ENCODE results near the gene SPANXN4. TPM values are rescaled to one million over a fixed set of nuclear protein-coding genes. Genes with fewer than 3 reads are reported as not detected.

The SPANXN4 gene, protein sequence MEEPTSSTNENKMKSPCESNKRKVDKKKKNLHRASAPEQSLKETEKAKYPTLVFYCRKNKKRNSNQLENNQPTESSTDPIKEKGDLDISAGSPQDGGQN
- total RNA-seq = not detected in 2 replicates

DNA sequence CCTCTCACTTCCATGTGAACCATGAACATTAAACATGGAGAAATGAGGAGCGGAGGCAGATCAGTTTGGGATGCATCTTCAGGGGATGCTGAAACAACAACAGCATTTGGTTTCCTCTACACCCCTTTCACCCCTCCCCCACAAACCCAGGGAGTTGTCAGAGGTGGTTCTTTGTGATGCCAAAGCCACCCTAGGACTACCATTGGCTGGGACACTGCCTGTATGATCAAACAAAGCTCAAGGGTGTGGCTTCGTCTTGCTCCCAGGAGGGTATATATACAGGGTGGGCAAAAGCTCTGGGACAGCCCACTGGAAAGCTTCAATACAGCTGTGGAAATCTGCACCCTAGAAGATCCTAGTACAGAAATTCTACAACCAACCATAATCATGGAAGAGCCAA lies at the start of gene SPANXN4:
Gene SPANXN4, plus strand, starts transcription at position 301 of the 400 bp plus-strand sequence. Its CDS starts 87 bp downstream, at position 388.
- Mint-ChIP-seq H3K4me3 (no peak within 1 kb of the TSS), H3K4me1 (no peaks in the 10 kb centered on the region), H3K9me3 (peaks cover 3% of the 10 kb centered on the region), H3K36me3 (ENCODE audit: low read depth) (no peaks in the 10 kb centered on the region), H3K27ac (no peak within 1 kb of the TSS), H3K27me3 (no peaks in the 10 kb centered on the region)
- intact Hi-C loops (cut with micrococcal nuclease) = no loop called here
- DNase-seq = no peak

DNA sequence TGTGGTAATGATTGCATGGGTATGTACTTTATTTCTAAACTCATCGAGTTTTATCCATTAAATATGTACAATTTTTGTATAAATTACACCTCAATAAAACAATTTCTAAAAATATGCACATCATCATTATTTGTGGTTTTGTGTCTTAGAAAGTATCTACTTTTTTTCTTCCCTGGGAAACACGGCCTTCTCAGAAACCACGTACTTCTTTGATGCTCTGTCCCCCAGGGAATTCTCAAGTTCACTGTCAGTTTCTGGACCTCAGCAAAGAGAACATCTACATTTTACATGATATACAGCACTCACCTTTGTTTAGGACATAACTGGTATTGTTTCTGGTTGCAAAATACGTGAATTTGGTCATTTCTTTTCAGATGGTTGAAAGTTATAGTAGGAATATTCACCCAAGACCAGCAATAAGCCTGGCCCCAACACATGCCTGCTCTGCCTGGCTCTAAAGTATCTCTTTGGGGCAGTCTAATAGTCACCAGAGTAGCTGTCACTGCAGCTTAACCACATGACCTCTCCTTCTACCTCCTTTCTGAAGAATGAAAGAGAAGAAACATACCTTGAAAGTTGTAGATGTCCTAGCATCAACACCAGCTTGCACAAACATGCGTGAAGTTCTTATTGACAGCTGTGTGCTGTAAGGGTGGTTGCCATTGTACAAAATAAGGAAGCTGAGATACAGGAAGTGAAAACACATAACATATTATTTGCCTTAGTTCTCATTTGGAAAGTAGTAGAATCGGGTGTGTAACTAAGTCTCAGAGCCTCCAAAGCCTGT lies 48.4 kb upstream of the SPANXN4 start:
- Mint-ChIP-seq H3K27me3 (no peaks in the 10 kb centered on the region), H3K27ac (no peak overlapping the region), H3K4me1 (no peaks in the 10 kb centered on the region), H3K9me3 (peaks cover 5% of the 10 kb centered on the region), H3K36me3 (ENCODE audit: low read depth) (no peaks in the 10 kb centered on the region), H3K4me3 (no peak overlapping the region)
- no peak for DNase-seq
- intact Hi-C loops (cut with micrococcal nuclease) = no loop called here

DNA sequence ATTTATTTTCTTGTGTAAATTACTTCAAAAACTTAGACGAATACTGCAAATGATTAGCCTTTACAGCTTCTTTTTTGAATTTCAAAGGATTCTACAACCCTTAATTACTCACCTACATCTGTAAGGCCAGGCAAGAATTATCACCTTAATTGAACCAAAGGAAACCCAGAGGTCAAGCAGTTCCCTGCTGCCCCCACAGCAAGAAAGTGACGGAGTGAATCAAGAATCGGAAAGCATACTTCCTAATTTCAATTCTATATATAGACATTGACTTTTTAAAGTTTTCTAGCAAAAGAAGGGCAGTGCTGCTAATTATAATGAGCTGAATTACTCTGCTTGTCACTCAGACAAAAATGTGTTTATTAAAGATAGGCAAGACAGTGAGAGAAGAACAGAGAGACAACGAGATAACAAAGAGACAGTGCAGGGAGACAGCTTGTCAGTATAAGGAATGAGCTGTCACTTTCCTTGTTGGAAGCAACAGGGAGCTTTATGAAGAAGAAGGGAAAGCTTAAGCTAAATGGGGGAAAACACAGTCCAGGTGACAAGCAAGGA lies 47.5 kb upstream of the SPANXN4 start:
- H3K4me3 Mint-ChIP-seq = no peak overlapping the region
- H3K4me1 Mint-ChIP-seq = no peaks in the 10 kb centered on the region
- peaks cover 5% of the 10 kb centered on the region for H3K9me3 Mint-ChIP-seq
- H3K36me3 Mint-ChIP-seq (ENCODE audit: low read depth) = no peaks in the 10 kb centered on the region
- intact Hi-C loops (cut with micrococcal nuclease) = no loop called here
- no peaks in the 10 kb centered on the region for H3K27me3 Mint-ChIP-seq
- no peak for DNase-seq
- H3K27ac Mint-ChIP-seq = no peak overlapping the region

DNA sequence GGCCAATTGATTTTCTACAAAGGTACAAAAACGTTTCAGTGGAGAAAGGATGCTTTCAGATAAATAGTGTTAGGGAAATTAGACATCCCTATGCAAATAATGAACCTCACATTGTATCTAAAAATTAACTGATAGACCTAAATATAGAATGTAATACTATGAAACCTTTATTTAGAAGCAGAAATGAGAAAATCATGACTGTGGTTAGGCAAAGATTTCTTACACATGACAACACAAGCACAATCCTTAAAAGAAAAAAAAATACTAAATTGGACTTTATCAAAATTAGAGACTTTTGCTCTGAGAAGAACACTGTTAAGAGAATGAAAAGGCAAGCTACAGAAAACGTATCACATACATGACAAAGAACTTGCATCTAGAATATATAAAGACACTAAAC lies 43.0 kb upstream of the SPANXN4 start:
- no peak overlapping the region for H3K4me3 Mint-ChIP-seq
- intact Hi-C loops (cut with micrococcal nuclease) = no loop called here
- DNase-seq = no peak
- no peaks in the 10 kb centered on the region for H3K36me3 Mint-ChIP-seq (ENCODE audit: low read depth)
- no peak overlapping the region for H3K27ac Mint-ChIP-seq
- H3K27me3 Mint-ChIP-seq = no peaks in the 10 kb centered on the region
- no peaks in the 10 kb centered on the region for H3K9me3 Mint-ChIP-seq
- H3K4me1 Mint-ChIP-seq = no peaks in the 10 kb centered on the region

DNA sequence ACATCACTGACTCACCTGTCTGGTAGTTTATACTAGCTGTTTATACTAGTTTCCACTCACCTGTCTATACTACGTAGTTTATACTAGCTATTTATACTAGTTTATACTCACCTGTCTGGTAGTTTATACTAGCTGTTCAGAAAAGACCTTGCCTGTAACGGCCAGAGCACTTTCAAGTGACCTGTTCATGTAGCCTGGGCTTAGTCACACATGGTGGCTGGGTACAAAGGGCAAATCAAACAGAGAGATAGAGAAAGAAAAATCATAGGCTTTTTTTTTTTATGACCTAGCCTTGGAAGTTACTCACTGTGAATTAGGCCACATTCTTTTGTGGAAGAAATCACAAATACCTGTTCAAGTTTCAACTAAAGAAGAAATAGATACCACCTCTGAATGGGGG lies 30.7 kb upstream of the SPANXN4 start:
- H3K4me3 Mint-ChIP-seq = no peak overlapping the region
- intact Hi-C loops (cut with micrococcal nuclease) = no loop called here
- H3K27ac Mint-ChIP-seq = no peak overlapping the region
- no peaks in the 10 kb centered on the region for H3K4me1 Mint-ChIP-seq
- DNase-seq = no peak
- no peaks in the 10 kb centered on the region for H3K9me3 Mint-ChIP-seq
- H3K36me3 Mint-ChIP-seq (ENCODE audit: low read depth) = no peaks in the 10 kb centered on the region
- no peaks in the 10 kb centered on the region for H3K27me3 Mint-ChIP-seq

DNA sequence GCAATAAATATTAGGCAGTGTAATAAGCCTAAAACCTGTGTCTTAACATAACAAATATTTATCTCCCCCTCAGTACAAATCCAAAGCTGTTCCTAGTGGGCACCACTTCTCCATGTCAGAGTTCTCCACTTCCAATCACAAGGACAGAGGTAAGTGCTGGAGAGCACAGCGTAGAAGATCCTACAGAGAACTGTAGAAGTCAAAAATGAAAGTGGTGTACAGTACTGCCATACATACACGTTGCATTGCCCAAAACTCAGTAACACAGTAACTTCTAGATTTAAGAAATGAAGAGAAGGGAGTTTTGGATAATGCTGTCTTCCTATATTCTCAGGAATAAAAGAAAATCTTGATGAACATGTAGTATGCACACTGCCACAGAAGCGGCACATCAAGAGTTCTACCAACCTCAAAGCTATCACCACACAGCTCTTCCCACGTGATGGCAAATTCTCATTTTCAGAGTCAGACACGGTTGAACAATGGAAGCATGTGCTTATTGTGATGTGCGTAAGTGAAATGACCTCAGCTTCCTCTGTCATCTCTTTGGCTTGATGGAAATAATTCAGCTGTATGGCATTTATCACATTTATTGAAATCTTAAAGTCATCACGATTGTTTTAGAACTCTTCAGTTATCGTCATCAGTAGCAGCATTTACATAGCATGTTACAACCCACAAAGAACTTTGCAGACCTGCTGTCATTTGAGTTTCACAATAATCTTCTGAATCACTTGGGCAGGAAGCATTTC lies 27.1 kb upstream of the SPANXN4 start:
- no peak for DNase-seq
- no peak overlapping the region for H3K27ac Mint-ChIP-seq
- no peaks in the 10 kb centered on the region for H3K4me1 Mint-ChIP-seq
- no peaks in the 10 kb centered on the region for H3K36me3 Mint-ChIP-seq (ENCODE audit: low read depth)
- H3K9me3 Mint-ChIP-seq = no peaks in the 10 kb centered on the region
- H3K27me3 Mint-ChIP-seq = no peaks in the 10 kb centered on the region
- no peak overlapping the region for H3K4me3 Mint-ChIP-seq
- intact Hi-C loops (cut with micrococcal nuclease) = no loop called here

DNA sequence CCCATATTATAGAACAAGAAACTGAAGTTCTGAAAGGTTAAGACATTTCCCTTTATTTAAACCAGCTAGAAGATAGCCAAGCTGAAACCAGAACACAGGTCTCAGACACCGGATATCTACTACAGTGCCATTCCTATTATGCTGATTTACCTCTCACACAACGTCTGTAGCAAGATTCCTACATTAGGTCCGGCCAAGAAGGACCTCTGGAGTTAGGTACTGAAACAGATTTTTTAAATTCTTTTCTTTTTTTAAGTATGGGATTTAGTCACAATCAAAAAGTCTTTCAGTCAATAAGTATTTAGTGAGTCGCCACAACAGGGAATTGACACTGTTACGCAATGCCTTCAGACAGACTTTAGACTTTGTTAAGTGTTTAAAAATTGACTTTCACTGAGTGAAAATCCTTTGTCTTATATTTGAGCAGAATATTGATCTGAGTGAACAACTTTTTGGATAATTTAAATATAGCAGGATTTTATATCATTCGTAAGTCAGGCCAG lies 26.5 kb upstream of the SPANXN4 start:
- H3K4me3 Mint-ChIP-seq = no peak overlapping the region
- H3K27ac Mint-ChIP-seq = no peak overlapping the region
- no peaks in the 10 kb centered on the region for H3K36me3 Mint-ChIP-seq (ENCODE audit: low read depth)
- H3K9me3 Mint-ChIP-seq = no peaks in the 10 kb centered on the region
- intact Hi-C loops (cut with micrococcal nuclease) = no loop called here
- no peaks in the 10 kb centered on the region for H3K27me3 Mint-ChIP-seq
- no peak for DNase-seq
- H3K4me1 Mint-ChIP-seq = no peaks in the 10 kb centered on the region

DNA sequence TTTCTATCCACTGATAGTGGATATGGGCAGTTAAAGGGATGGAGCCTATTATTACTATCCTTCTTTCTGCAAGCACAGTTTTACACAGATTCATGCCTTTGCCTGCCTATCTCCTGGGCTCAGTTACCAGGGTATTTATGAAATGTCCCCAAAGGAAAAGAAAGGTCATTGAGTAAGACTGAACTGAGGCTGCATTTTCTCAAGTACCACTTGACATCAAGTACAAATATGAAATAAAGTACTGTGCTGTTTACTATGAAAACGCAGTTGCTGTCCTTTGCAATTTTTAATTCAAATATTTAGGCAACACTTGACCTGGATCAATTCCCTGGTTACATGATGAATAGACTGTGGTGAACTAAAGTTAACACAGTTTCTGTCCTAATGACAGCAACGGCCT lies 23.5 kb upstream of the SPANXN4 start:
- intact Hi-C loops (cut with micrococcal nuclease) = no loop called here
- no peak overlapping the region for H3K4me3 Mint-ChIP-seq
- DNase-seq = no peak
- H3K9me3 Mint-ChIP-seq = no peaks in the 10 kb centered on the region
- no peaks in the 10 kb centered on the region for H3K27me3 Mint-ChIP-seq
- no peaks in the 10 kb centered on the region for H3K36me3 Mint-ChIP-seq (ENCODE audit: low read depth)
- no peak overlapping the region for H3K27ac Mint-ChIP-seq
- no peaks in the 10 kb centered on the region for H3K4me1 Mint-ChIP-seq

DNA sequence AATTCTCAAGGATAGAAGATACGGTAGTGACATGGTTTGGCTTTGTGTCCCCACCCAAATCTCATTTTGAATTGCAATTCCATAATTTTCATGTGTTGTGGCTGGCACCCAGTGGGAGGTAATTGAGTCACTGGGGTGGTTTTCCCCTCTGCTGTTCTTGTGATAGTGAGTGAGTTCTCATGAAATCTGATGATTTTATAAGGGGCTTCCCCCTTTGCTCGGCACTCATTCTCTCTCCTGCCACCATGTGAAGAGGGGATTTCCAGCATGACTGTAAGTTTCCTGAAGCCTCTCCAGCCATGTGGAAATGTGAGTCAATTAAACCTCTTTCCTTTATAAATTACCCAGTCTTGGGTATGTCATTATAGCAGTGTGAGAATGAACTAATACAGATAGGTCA lies 8.5 kb upstream of the SPANXN4 start:
- H3K9me3 Mint-ChIP-seq = no peaks in the 10 kb centered on the region
- no peaks in the 10 kb centered on the region for H3K4me1 Mint-ChIP-seq
- intact Hi-C loops (cut with micrococcal nuclease) = no loop called here
- no peak for DNase-seq
- H3K36me3 Mint-ChIP-seq (ENCODE audit: low read depth) = no peaks in the 10 kb centered on the region
- no peaks in the 10 kb centered on the region for H3K27me3 Mint-ChIP-seq
- no peak overlapping the region for H3K4me3 Mint-ChIP-seq
- H3K27ac Mint-ChIP-seq = no peak overlapping the region

DNA sequence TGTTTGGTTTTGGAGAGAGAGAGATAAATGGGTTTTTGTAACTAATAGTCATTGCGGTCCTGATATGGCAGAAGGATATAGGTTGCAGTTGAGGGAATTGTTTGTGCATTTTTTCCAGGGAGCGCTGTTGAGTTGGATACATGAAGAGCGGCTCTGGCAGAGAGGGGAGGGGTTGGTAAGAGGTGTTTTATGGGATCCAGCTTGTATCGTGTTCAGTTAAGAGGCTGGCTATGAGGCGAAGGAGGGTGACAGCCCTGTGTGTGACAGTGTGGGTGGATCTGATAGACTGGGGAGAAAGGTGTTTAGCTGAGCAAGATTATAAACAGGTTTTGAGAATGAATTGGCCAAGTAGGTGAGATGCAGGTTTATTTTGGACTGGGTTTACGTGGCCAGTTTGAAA lies 1.5 kb downstream of the SPANXN4 start:
- Mint-ChIP-seq H3K27me3 (no peaks in the 10 kb centered on the region), H3K9me3 (peaks cover 7% of the 10 kb centered on the region), H3K4me1 (no peaks in the 10 kb centered on the region), H3K4me3 (no peak overlapping the region), H3K36me3 (ENCODE audit: low read depth) (no peaks in the 10 kb centered on the region), H3K27ac (no peak overlapping the region)
- no peak for DNase-seq
- intact Hi-C loops (cut with micrococcal nuclease) = no loop called here

DNA sequence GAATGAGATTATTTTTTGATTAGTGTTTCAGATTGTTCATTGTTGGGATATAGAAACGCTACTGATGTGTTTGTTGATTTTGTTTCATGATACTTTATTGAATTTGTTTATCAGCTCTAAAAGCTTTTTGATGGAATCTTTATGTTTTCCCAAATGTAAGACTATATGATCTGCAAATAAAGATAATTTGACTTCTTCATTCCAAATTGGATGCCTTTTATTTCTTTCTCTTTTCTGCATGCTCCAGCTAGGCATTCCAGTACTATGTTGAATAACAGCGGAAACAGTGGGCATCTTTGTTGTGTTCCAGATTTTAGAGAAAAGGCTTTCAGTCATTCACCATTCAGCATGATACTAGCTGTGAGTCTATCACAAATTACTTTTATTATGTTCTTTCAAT lies 21.8 kb downstream of the SPANXN4 start:
- Mint-ChIP-seq H3K4me1 (no peaks in the 10 kb centered on the region), H3K27ac (no peak overlapping the region), H3K9me3 (no peaks in the 10 kb centered on the region), H3K36me3 (ENCODE audit: low read depth) (no peaks in the 10 kb centered on the region), H3K4me3 (no peak overlapping the region), H3K27me3 (no peaks in the 10 kb centered on the region)
- no peak for DNase-seq
- intact Hi-C loops (cut with micrococcal nuclease) = no loop called here

DNA sequence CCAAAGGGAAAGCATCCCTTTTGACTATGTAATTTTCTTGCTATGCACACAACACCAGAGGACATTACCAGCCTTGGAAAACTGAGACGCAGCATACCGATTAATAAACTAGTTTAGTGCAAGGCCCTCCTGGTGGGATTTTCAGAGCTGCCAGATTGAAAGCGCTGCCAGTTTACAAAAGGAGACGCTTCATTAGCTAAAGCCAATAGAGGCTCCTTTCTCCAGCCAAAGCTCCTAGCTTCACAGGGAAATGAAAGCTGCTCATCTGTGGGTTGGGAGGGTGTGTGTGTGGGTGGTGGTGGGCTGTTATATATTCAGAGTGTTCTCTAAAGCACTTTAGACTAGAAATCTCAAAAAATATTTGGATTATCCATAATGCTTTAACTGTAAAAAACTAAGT lies 32.4 kb downstream of the SPANXN4 start:
- no peak for DNase-seq
- Mint-ChIP-seq H3K27me3 (no peaks in the 10 kb centered on the region), H3K36me3 (ENCODE audit: low read depth) (no peaks in the 10 kb centered on the region), H3K4me1 (no peaks in the 10 kb centered on the region), H3K27ac (no peak overlapping the region), H3K9me3 (no peaks in the 10 kb centered on the region), H3K4me3 (no peak overlapping the region)
- intact Hi-C loops (cut with micrococcal nuclease) = no loop called here

DNA sequence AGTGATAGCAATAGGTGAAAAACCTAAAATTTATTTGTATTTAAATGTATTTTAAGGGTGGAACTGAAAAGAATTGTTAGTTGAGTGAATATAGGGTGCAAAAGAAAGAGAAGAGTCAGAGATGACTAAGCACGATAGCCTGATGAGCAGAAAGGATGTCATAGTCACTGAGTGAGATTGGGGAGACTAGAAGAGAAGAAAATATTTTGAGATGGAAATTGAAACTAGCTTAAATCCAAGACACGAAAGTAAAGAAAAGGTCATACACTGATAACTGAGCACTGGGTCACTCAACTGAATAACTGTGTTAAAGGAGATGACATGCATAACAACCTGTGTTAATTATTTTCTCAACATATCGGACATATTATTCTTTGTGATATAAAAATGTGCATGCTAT lies 55.5 kb downstream of the SPANXN4 start:
- Mint-ChIP-seq H3K9me3 (peaks cover 4% of the 10 kb centered on the region), H3K4me1 (no peaks in the 10 kb centered on the region), H3K36me3 (ENCODE audit: low read depth) (no peaks in the 10 kb centered on the region), H3K4me3 (no peak overlapping the region), H3K27me3 (no peaks in the 10 kb centered on the region), H3K27ac (no peak overlapping the region)
- intact Hi-C loops (cut with micrococcal nuclease) = no loop called here
- DNase-seq = no peak

DNA sequence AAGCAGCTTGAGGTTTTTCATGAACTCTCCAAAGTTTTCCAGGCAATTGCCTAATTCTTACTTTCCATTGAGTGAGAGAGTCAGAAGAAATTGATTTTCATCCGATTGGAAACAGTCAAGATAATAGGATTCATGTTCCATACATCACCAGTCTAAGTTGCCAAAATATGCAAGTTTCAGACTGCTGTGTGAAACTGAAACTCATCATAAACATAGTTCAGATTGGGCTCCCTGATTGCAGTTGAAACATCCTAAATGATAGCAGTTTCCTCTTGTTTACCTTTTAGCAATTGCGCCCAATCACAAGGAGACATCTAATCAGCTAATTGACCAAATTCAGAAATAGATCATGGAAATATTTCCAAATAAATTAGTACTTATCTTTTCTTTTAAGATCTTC lies 56.8 kb downstream of the SPANXN4 start:
- intact Hi-C loops (cut with micrococcal nuclease) = no loop called here
- no peak overlapping the region for H3K27ac Mint-ChIP-seq
- no peaks in the 10 kb centered on the region for H3K4me1 Mint-ChIP-seq
- H3K36me3 Mint-ChIP-seq (ENCODE audit: low read depth) = no peaks in the 10 kb centered on the region
- DNase-seq = no peak
- no peak overlapping the region for H3K4me3 Mint-ChIP-seq
- no peaks in the 10 kb centered on the region for H3K27me3 Mint-ChIP-seq
- peaks cover 4% of the 10 kb centered on the region for H3K9me3 Mint-ChIP-seq
